CD4-positive, alpha-beta T cell (primary cell): ENCODE results near the gene CDC6. TPM values are rescaled to one million over a fixed set of nuclear protein-coding genes. Genes with fewer than 3 reads are reported as not detected.

ENCODE experiments used
- ATAC-seq: fragments of 200-7000 bp; cut with Tn5 transposase; one replicate; pipeline ENCODE4 v1.10.0; 2022; ENCODE audit warnings: mild to moderate bottlenecking; ENCODE audit not compliant: poor library complexity
- CTCF ChIA-PET: fragments of 350-600 bp; sonication (Branson Sonifier 250); formaldehyde crosslinking; loops from one replicate; lab custom pipeline; 2021; ENCODE audit warnings: antibody characterized with exemption, inconsistent platforms; lab: Charles Lee
- POLR2A ChIA-PET: fragments of 350-600 bp; sonication (Branson Sonifier 250); formaldehyde crosslinking; loops from one replicate; lab custom pipeline; 2021; ENCODE audit warnings: antibody characterized with exemption, inconsistent platforms; lab: Charles Lee
- DNase-seq, 14 experiments: peaks; one replicate each; pipeline ENCODE4 v3.0.0-alpha.2; 2013 to 2020; ENCODE audit warnings: mixed read lengths in 2 of 14
- H3K27ac ChIP-seq, 2 donors: one replicate each; pipeline versions ENCODE4 v1.5.1 to v1.7.0; 2013; ENCODE audit warnings: low read length in 2 of 2, low read depth in 1 of 2, mild to moderate bottlenecking in 1 of 2
- H3K27me3 ChIP-seq, 2 experiments: 1 replicate in 1 of 2; 2 replicates in 1 of 2; pipeline versions ENCODE4 v1.6.1 to v1.7.0; 2013; ENCODE audit warnings: low read length in 2 of 2, control low read depth in 1 of 2, mild to moderate bottlenecking in 1 of 2, moderate library complexity in 1 of 2; ENCODE audit not compliant: insufficient read depth in 2 of 2, control insufficient read depth in 1 of 2
- H3K36me3 ChIP-seq: one replicate; pipeline ENCODE4 v1.6.1; 2013; ENCODE audit warnings: low read length, control low read depth; ENCODE audit not compliant: insufficient read depth
- H3K4me1 ChIP-seq: one replicate; pipeline ENCODE4 v1.6.1; 2013; ENCODE audit warnings: low read length, control low read depth; ENCODE audit not compliant: insufficient read depth
- H3K4me3 ChIP-seq: one replicate; pipeline ENCODE4 v1.5.1; 2013; ENCODE audit warnings: mild to moderate bottlenecking, low read length, moderate library complexity
- H3K9me3 ChIP-seq, 2 experiments: 1 replicate in 1 of 2; 2 replicates in 1 of 2; pipeline versions ENCODE4 v1.6.1 to v1.7.0; 2013; ENCODE audit warnings: low read length in 2 of 2, mild to moderate bottlenecking in 2 of 2, control low read depth in 1 of 2, moderate library complexity in 1 of 2; ENCODE audit not compliant: control insufficient read depth in 1 of 2, insufficient read depth in 1 of 2
- H3K27ac Mint-ChIP-seq: one replicate; pipeline ENCODE4 v1.8.0; 2020; ENCODE audit warnings: mixed read lengths
- H3K27me3 Mint-ChIP-seq: one replicate; pipeline ENCODE4 v1.8.0; 2021; ENCODE audit warnings: mixed read lengths
- H3K36me3 Mint-ChIP-seq: one replicate; pipeline ENCODE4 v1.8.0; 2021; ENCODE audit warnings: low read depth, mixed read lengths
- H3K4me1 Mint-ChIP-seq: one replicate; pipeline ENCODE4 v1.8.0; 2021; ENCODE audit warnings: low read depth, mixed read lengths
- H3K4me3 Mint-ChIP-seq: one replicate; pipeline ENCODE4 v1.8.0; 2020; ENCODE audit warnings: mild to moderate bottlenecking, mixed read lengths
- H3K9me3 Mint-ChIP-seq: one replicate; pipeline ENCODE4 v1.8.0; 2020; ENCODE audit warnings: mixed read lengths
- CTCF ChIP-seq: fragments of 200-600 bp; IDR thresholded peaks from one replicate; pipeline ENCODE4 v1.8.0; 2022; ENCODE audit warnings: antibody characterized with exemption, mild to moderate bottlenecking
- intact Hi-C, 2 experiments: fragments of 100-400 bp; cut with DNase I in 1 of 2; cut with micrococcal nuclease in 1 of 2; formaldehyde crosslinking; loops; one replicate each; pipeline versions ENCODE4 v1.15.1 to v1.9.0; 2023 to 2025; cut with DNase I, micrococcal nuclease
- total RNA-seq, 174 experiments: library from RNA in 2 of 174; stranded (reverse) in 2 of 174; gene quantifications; one replicate each; pipeline ENCODE4 v1.2.3 and lab custom pipeline; 2021 to 2026

The CDC6 gene
- total RNA-seq, 2 experiments from 2014 or later: 1.0 to 1.8 TPM

- peaks cover 32% of the 10 kb centered on the region for H3K36me3 ChIP-seq
- ATAC-seq (no peak), DNase-seq (peak in 3 of 14 experiments; percentile 55 to 67 (median 63))
- H3K27me3 ChIP-seq: no peaks in the 10 kb centered on the region
- ChIA-PET POLR2A (no interaction called here), CTCF (interaction anchor here (0.5 to 1.5 kb wide), 6 partner anchors 17 to 248 kb away, joined by 3 to 6 read pairs (median 4); partner anchors contain the start of genes MED24 and WIPF2)
- Mint-ChIP-seq H3K4me1 (peaks cover 25% of the 10 kb centered on the region), H3K36me3 (peaks cover 48% of the 10 kb centered on the region), H3K27ac (peak overlapping the region; percentile 84), H3K4me3 (peak overlapping the region; percentile 8), H3K27me3 (no peaks in the 10 kb centered on the region), H3K9me3 (no peaks in the 10 kb centered on the region)
- H3K4me1 ChIP-seq: peaks cover 23% of the 10 kb centered on the region
- intact Hi-C loops: no loop called here
- no peak for TF ChIP-seq CTCF
- no peaks in the 10 kb centered on the region for H3K9me3 ChIP-seq
- no peak overlapping the region for H3K4me3 ChIP-seq
- peak overlapping the region in 1 of 2 donors; percentile 3 for H3K27ac ChIP-seq
Observed at GRCh38 chr17:40283662-40284061, 4.0 kb upstream of the CDC6 start.

- ChIA-PET CTCF (interaction anchor here (0.7 to 1.5 kb wide), 6 partner anchors 16 to 249 kb away, joined by 3 to 6 read pairs (median 4); partner anchors contain the start of genes MED24 and WIPF2), POLR2A (interaction anchor here (1.6 kb wide), 1 partner anchor 65 kb away, joined by 4 read pairs; the partner anchor contains the start of gene WIPF2)
- H3K27ac Mint-ChIP-seq: peak overlapping the region; percentile 84
Observed at GRCh38 chr17:40284085-40284713, 3.5 kb upstream of the CDC6 start.

GRCh38 chr17:40286473-40286872, 1.2 kb upstream of the CDC6 start:
- no peak overlapping the region for H3K27ac ChIP-seq
- no peak for TF ChIP-seq CTCF
- H3K9me3 Mint-ChIP-seq: no peaks in the 10 kb centered on the region
- intact Hi-C loops: loop anchor here in 1 of 2 experiments (5.0 kb wide), 1 partner anchor 131 kb away; the partner anchor contains the start of gene TOP2A
- H3K27me3 Mint-ChIP-seq: no peaks in the 10 kb centered on the region
- H3K4me3 ChIP-seq: no peak overlapping the region
- H3K27ac Mint-ChIP-seq: no peak overlapping the region
- H3K4me1 ChIP-seq: peaks cover 27% of the 10 kb centered on the region
- H3K4me1 Mint-ChIP-seq: peaks cover 32% of the 10 kb centered on the region
- no peak for DNase-seq
- no peak for ATAC-seq
- ChIA-PET POLR2A (no interaction called here), CTCF (interaction anchor here (0.7 kb wide), 1 partner anchor 14 kb away, joined by 3 read pairs; no protein-coding TSS in a partner anchor)
- no peak overlapping the region for H3K4me3 Mint-ChIP-seq
- H3K27me3 ChIP-seq: no peaks in the 10 kb centered on the region
- H3K9me3 ChIP-seq: no peaks in the 10 kb centered on the region
- H3K36me3 ChIP-seq: peaks cover 4% of the 10 kb centered on the region
- peaks cover 23% of the 10 kb centered on the region for H3K36me3 Mint-ChIP-seq

More at GRCh38 chr17:40284085-40284713, 3.5 kb upstream of the CDC6 start:
- TF ChIP-seq CTCF: no peak
- no peaks in the 10 kb centered on the region for H3K27me3 Mint-ChIP-seq
- Histone ChIP-seq H3K4me3 (no peak overlapping the region), H3K36me3 (peaks cover 26% of the 10 kb centered on the region), H3K27me3 (no peaks in the 10 kb centered on the region), H3K9me3 (no peaks in the 10 kb centered on the region), H3K27ac (peak overlapping the region in 1 of 2 donors; percentile 3), H3K4me1 (peaks cover 25% of the 10 kb centered on the region)
- DNase-seq: no peak
- intact Hi-C loops: no loop called here
- peaks cover 43% of the 10 kb centered on the region for H3K36me3 Mint-ChIP-seq
- no peak overlapping the region for H3K4me3 Mint-ChIP-seq
- H3K9me3 Mint-ChIP-seq: no peaks in the 10 kb centered on the region
- peaks cover 25% of the 10 kb centered on the region for H3K4me1 Mint-ChIP-seq
- ATAC-seq: no peak
